HG03469 (cell line): ENCODE results near the gene LRFN5.
"Not testable (repeated sequence)": the region's sequence is repeated elsewhere in the genome, so short reads cannot be mapped to it uniquely, and the experiment has no call there.

ENCODE experiments used
- ATAC-seq: cut with Tn5 transposase; IDR thresholded peaks from one replicate; pipeline ENCODE4 v1.9.1; 2021; ENCODE audit warnings: mild to moderate bottlenecking, moderate library complexity, moderate number of reproducible peaks; ENCODE audit not compliant: unreplicated experiment

LRFN5 gene

GRCh38 chr14:41636492-41637392, 30.1 kb downstream of the LRFN5 start:
- ATAC-seq: no peak

GRCh38 chr14:41641690-41642089, 35.0 kb downstream of the LRFN5 start:
- no peak for ATAC-seq

- no peak for ATAC-seq
Measured at GRCh38 chr14:41642367-41642766, 35.7 kb downstream of the LRFN5 start.

DNA sequence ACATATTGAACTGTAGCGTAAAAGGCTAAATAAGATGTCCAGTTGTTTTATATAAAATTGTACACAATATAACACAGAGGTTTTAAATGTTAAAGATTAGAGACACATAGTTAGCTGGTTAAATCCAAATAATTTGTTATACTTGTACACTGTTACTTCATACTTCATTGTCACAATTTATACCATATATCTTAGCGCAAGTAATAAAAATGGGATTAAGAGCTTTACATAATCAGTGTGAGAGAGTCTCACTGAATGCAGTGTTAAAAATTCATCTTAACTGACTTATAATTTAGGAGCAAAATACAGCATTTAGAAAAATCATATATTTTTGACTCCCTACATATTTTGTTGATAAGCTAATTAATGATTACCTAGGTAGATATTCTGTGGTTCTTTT, 36.1 kb downstream of the LRFN5 start:
- no peak for ATAC-seq

- no peak for ATAC-seq
Measured at GRCh38 chr14:41644606-41645005, 37.9 kb downstream of the LRFN5 start.

- ATAC-seq: no peak
Measured at GRCh38 chr14:41650802-41651201, 44.1 kb downstream of the LRFN5 start.

DNA sequence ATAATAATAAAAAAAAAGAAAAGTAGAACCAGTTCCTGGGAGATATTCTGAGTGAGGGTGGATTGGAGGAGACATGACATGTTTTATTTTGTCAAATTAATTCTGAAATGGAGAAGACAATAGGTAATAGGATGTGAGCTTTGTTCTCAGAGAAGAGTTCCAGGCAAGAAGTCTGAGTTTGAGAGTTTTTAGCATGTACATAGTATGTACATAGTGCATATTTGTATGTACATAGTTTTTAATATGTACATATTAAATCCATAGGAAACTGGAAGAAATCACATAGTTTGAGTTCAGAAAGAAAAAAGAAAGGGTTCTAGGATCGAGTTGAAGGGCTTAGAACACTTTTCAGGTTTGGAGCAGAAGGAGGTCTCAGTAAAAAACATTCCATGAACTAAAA, 47.5 kb downstream of the LRFN5 start:
- ATAC-seq: no peak

DNA sequence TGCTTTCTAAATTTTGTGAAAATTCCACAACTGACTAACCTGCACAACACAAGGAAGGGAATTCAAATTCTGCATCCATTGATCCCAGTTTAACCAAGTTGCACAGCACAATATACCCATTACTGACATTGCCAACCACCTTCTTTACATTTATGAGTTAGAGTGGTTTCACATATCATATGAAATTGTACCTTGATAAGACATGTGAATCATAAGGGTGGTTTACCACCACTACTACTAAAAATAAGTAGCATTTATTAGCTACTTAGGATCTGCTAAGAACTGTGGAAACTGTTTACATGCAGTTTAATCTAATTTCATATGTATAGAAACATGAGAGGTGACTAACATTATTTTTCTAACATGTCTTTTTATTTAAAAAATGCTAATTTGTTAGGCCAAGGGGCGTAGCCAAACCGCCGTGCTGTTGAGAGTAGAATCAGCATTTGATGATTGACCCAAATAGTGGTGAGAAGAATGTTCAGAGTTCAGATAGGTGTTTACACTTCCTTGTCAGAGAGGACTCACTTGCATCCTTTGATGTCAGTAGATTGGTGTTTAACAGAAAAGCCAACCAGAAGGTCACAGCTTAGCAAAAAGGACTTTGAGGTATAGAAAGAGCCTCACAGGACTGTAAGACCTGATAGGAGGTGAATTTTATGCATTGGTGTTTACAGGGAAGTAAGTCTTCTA, 56.2 kb downstream of the LRFN5 start:
- no peak for ATAC-seq

DNA sequence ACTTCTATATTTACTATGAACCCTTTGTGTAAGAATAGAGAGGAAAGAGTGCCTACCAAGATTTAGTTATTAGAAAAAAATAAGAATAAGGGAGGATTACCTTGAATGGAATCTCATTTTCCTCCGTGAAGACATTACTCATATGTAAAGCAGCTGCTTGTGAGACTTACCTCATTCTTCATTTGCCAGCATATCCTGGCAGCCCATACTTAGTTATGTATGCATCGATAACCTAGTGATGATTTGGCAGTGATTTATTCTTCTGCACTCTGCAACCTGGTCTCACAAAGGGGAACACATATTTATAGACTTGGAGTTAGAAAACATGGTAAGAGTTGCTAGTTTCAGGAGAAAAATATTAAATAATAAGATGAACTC, 56.8 kb downstream of the LRFN5 start:
- no peak for ATAC-seq

DNA sequence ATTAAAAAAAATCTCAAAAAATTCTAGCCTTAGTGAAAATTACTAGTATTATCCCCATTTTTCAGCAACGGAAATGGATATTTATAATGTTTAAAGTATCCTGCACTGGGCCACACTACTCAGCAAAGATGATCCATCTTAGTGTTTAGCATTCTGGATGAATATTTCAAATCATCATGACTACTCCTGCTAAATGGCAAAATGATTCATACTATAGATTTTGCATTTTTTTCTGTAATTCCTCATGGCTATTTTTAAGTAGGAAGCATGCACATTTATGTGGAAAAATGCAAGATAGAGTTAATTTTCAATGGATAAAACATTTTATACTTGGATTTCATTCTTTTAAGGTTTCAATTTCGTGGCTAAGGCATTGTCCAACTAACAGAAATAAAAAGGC, 59.6 kb downstream of the LRFN5 start:
- no peak for ATAC-seq

DNA sequence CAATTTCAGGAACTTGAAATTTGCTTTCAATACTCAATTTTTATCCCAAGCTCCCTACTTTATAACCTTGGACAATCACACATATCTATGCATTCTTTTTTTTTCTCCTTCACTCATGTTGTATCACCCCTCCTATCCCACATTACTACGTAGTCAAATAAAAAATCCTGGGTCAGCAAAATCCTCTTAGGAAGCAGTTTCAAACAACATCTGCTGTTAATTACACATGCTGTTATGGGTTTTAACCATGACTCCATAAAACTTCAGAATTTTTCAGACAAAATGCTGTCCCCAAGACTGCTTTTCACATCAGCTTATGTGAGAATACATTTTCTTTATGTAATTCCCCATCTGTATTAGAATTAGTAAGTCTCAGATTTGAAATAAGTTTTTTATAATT, 61.7 kb downstream of the LRFN5 start:
- ATAC-seq: no peak

DNA sequence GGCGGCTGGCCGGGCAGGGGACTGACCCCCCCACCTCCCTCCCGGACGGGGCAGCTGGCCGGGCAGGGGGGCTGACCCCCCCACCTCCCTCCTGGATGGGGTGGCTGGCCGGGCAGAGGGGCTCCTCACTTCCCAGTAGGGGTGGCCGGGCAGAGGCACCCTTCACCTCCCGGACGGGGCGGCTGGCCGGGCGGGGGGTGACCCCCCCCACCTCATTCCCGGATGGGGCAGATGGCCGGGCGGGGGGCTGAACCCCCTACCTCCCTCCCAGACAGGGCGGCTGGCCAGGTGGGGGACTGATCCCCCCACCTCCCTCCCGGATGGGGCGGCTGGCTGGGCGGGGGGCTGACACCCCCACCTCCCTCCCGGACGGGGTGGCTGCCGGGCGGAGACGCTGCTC, 66.9 kb downstream of the LRFN5 start:
- ATAC-seq: not testable (repeated sequence)

DNA sequence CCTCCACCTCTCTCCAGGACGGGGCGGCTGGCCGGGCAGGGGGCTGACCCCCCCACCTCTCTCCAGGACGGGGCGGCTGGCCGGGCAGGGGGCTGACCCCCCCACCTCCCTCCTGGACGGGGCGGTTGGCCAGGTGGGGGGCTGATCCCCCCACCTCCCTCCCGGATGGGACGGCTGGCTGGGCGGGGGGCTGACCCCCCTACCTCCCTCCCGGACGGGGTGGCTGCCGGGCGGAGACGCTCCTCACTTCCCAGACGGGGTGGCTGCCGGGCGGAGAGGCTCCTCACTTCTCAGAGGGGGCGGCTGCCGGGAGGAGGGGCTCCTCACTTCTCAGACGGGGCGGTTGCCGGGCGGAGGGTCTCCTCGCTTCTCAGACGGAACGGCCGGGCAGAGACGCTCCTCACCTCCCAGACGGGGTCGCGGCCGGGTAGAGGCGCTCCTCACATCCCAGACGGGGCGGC, 67.9 kb downstream of the LRFN5 start:
- ATAC-seq: not testable (repeated sequence)

GRCh38 chr14:41699486-41699885, 92.8 kb downstream of the LRFN5 start:
- no peak for ATAC-seq

DNA sequence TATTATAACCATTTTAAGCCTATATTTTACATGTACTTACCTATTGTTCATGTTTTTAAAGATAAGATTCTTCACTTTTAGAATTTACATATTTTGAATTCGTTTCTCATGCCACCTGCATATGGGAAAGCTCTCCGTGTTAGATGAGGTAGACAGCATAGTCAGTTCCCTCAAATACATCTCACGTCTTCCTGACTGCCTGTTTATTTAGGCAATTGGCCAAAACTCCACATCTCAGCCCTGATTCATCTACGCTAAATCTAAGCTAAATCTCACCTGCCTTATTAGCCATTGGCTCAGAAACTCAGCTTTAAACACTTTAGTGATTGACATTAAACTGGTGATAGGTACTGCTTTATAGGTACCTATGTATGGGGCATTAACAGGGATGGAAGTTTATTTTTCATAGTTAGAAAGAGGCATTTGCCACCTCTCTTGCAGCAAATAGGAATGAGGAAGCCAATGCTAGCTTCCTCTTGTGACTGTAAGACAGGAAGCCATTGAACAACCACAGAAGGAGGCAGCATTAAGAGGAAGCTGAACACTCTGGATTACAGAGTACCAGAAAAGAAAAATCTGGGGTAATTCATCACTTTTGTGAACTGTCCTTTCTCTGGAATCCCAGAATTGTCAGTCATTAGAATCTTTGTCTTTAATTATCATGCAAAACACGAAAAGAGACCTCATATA, 111.9 kb downstream of the LRFN5 start:
- ATAC-seq: no peak

GRCh38 chr14:41739203-41739602, 132.5 kb downstream of the LRFN5 start:
- no peak for ATAC-seq

DNA sequence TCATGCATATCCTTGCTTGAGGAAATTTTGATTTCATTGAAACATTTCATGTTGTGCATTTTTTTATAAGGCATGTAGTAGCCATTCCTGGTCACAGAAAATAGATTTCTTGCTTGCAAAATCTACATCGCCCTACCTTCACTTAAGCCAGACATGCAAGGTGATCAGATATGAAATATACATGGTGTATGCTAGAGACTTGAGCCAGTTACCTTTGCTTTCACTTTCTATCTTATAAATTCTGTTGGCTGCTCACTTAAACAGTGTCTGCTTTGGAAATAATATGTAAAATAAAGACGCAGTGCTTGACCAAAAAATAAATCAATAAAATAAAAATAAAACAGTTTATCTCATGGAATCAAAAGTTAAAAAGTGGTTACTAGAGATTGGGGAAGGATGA, 136.5 kb downstream of the LRFN5 start:
- no peak for ATAC-seq

- ATAC-seq: no peak
Measured at GRCh38 chr14:41749429-41749828, 142.8 kb downstream of the LRFN5 start.

- ATAC-seq: not testable (repeated sequence)
Measured at GRCh38 chr14:41750575-41750974, 143.9 kb downstream of the LRFN5 start.

GRCh38 chr14:41758011-41758665, 151.5 kb downstream of the LRFN5 start:
- no peak for ATAC-seq

DNA sequence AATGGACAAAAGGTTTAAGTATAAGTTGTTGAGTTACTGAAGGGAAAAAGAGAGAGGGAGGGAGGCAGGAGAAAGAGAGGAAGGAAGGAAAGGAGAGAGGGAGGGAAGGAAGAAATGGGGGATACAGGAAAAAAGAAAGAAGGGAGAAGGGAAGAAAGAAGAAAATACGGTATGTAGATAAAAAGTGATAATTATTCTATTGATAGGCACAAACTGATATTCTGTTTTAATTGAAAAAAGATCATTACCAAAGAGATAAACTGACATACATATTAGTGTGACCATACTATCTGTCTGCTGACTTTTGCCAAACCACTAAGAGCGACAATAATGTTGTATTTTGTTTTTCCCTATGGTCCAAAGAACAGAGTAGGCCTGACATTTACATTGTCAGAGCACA, 154.5 kb downstream of the LRFN5 start:
- ATAC-seq: no peak
